Measurements from ENCODE around the gene TRIM43. TPM values are rescaled to one million over a fixed set of nuclear protein-coding genes. Genes with fewer than 3 reads are reported as not detected.
"Not testable (repeated sequence)": the region's sequence is repeated elsewhere in the genome, so short reads cannot be mapped to it uniquely, and the experiment has no call there.

TRIM43 gene
- total RNA-seq: under 1 TPM in 1 of 2 donors, not detected in 1; 0.17 TPM

DNA sequence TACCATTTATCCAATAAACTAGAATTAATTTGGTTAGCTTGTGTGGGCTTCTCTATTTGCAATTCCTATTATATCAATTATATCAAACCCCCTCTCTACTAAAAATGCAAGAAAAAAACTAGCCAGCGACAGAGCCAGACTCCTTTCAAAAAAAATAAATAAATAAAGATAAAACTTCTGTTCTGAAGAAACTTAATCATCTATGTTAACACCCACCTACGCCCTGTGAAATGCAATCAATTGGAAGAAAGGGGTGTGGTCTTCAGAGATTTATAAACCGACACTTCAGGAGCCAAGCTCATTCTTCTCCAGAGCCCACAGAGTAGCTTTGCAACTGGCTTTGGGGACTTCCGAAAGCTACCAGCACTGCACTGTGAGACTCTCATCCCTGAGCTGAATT is at the start of gene TRIM43:
TRIM43 (plus strand) TSS at position 301 of the 400 bp plus-strand sequence. CDS start 2,023 bp downstream, outside the sequence.
- H3K4me1 Mint-ChIP-seq; H3K4me3 Mint-ChIP-seq; H3K9me3 Mint-ChIP-seq; H3K27ac Mint-ChIP-seq; ATAC-seq (replicated peaks); H3K27me3 Mint-ChIP-seq; H3K36me3 Mint-ChIP-seq (ENCODE audit: low read depth): not testable (repeated sequence)

DNA sequence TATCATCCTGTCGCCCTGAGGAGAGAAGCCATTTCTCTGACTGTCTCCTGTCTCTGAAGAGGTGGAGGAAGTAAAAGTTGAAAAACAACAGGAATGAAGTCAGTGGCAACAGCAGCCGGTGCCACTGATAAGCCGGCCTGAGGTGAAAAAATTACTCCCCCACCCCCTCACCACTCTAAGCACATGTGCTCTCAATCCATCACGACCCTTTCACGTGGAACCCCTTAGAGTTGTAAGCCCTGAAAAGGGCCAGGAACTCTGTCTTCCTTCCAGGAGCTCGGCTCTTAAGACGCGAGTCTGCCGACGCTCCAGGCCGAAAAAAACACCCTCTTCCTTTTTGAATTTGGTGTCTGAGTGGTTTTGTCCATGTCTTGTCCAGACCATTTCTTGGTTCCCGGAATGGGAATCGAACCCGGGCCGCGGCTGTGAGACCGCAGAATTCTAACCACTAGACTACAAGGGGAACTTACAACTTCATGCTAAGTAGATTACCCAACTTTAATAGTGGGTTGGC is 40.7 kb upstream of the TRIM43 start:
- Mint-ChIP-seq H3K27ac (no peak overlapping the region), H3K9me3 (no peaks in the 10 kb centered on the region), H3K36me3 (ENCODE audit: low read depth) (no peaks in the 10 kb centered on the region), H3K4me3 (no peak overlapping the region), H3K27me3 (peaks cover 11% of the 10 kb centered on the region), H3K4me1 (no peaks in the 10 kb centered on the region)
- no peak for ATAC-seq (replicated peaks)

DNA sequence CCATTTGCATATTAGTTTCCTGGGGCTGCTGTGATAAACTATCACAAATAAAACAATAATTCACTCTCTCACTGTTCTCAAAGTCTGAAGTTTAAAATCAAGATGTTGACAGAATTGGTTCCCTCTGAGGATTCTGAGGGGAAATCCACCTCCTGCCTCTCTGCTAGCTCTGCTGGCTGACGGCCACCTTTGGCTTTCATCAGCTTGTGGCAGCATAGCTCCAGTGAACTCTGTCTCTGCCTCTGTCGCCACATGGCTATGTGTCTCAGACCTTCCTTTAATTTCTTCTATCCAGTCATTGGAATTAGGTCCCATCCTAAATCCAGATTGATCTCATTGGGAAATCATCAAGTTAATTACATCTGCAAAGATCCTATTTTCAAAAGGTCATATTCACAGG is 38.9 kb upstream of the TRIM43 start:
- H3K36me3 Mint-ChIP-seq (ENCODE audit: low read depth): no peaks in the 10 kb centered on the region
- no peak overlapping the region for H3K4me3 Mint-ChIP-seq
- peaks cover 11% of the 10 kb centered on the region for H3K27me3 Mint-ChIP-seq
- H3K27ac Mint-ChIP-seq: no peak overlapping the region
- H3K4me1 Mint-ChIP-seq: no peaks in the 10 kb centered on the region
- ATAC-seq (replicated peaks): no peak
- H3K9me3 Mint-ChIP-seq: no peaks in the 10 kb centered on the region

DNA sequence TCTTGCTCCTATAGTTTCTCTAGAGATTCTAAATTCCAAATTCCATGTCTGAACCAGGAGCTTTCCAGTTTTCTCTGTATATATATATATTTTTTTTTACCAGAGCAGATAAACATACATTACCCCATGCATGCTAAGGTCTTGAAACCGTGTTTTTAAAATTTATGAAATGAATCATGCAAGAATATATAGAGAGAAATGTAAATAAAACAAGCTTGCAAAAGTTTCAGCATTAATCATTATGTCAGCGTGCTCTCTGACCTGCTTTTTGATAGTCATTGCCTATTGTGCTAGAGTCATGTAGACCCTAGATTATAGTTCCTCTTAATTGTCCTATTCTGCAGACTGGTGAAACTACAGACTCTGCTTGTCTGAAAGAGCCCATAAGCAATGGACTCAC is 22.6 kb upstream of the TRIM43 start:
- H3K4me1 Mint-ChIP-seq: no peaks in the 10 kb centered on the region
- no peak for ATAC-seq (replicated peaks)
- H3K4me3 Mint-ChIP-seq: no peak overlapping the region
- no peaks in the 10 kb centered on the region for H3K36me3 Mint-ChIP-seq (ENCODE audit: low read depth)
- peaks cover 22% of the 10 kb centered on the region for H3K27me3 Mint-ChIP-seq
- H3K27ac Mint-ChIP-seq: no peak overlapping the region
- no peaks in the 10 kb centered on the region for H3K9me3 Mint-ChIP-seq

DNA sequence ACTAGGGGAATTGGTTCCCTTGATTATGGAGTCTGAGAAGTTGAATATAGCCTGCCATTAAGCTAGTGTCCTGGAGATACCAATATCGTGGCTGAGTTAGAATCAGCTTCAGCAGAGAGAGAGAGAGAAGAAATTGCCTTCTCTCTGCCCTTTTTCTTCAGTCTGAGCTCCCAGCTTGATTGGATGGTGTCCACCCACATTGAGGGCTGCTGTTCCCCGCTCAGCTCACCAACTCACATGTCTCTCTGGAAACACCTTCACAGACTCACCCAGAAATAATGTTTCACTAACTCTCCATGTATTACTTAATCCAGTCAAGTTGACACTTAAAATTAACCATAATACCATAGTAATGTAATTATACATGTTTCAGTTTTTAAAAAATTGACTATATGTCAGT is 17.9 kb upstream of the TRIM43 start:
- Mint-ChIP-seq H3K4me1 (no peaks in the 10 kb centered on the region), H3K27me3 (peaks cover 12% of the 10 kb centered on the region), H3K9me3 (no peaks in the 10 kb centered on the region), H3K27ac (no peak overlapping the region), H3K36me3 (ENCODE audit: low read depth) (no peaks in the 10 kb centered on the region), H3K4me3 (no peak overlapping the region)
- no peak for ATAC-seq (replicated peaks)

DNA sequence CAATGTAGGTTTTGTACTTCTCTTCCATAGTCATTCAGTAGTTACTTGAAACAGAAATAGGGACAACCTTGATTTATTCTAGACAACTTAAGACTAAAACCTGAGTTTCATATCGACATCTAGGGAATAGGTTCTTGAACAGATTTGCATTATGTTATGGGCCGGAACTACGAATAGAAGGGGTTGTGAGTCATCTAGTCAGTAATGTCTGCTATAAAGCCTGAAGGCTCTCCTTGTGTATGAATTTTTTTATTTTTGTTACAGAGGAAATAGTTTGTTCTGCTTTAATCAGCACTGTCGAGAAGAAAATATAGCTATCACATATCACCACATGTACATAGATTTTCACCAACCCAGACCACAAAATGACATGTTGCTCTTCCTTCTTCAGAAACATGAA is 17.3 kb upstream of the TRIM43 start:
- Mint-ChIP-seq H3K4me1 (no peaks in the 10 kb centered on the region), H3K36me3 (ENCODE audit: low read depth) (no peaks in the 10 kb centered on the region), H3K9me3 (no peaks in the 10 kb centered on the region), H3K27ac (no peak overlapping the region), H3K27me3 (peaks cover 14% of the 10 kb centered on the region), H3K4me3 (no peak overlapping the region)
- ATAC-seq (replicated peaks): no peak

DNA sequence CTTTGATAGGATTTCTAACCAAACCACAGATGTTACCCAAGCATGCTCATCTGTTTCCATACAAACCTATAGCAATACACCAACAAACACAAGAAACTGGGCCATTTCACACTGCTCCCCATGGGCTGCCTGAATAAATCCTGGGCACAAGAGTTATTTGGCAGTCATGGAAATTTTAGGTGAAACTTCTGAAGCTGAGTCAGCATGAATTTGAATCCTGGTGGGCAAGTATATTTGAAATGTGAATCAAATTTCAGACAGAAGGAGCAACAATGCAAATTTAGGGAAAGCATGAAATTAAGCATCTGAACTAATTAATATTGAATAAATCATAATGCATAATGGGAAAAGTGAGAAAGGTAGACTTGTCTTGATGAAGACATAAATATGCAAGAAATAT is 15.9 kb upstream of the TRIM43 start:
- ATAC-seq (replicated peaks): no peak
- Mint-ChIP-seq H3K9me3 (no peaks in the 10 kb centered on the region), H3K4me1 (no peaks in the 10 kb centered on the region), H3K4me3 (no peak overlapping the region), H3K36me3 (ENCODE audit: low read depth) (no peaks in the 10 kb centered on the region), H3K27ac (no peak overlapping the region), H3K27me3 (peaks cover 5% of the 10 kb centered on the region)

DNA sequence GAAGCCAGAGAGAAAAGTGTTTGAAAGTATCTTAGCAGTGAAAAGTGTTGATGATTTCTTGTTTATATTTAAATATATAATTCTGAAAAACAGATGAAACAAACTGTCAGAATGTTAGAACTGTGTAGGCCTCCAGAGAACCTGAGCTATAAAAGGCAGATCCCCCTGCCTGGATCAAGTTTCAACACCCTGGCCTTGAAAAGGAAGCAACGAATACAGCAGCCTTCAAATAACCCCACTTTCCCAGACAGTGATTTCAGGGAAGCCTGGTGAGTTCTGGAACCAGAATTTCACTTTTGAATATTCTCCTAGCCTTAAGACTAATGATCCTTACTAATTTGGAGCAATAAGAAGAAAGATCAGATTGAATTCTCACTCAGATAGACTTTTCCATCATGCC is 13.3 kb upstream of the TRIM43 start:
- H3K36me3 Mint-ChIP-seq (ENCODE audit: low read depth): no peaks in the 10 kb centered on the region
- H3K4me1 Mint-ChIP-seq: no peaks in the 10 kb centered on the region
- no peak for ATAC-seq (replicated peaks)
- H3K27me3 Mint-ChIP-seq: peaks cover 4% of the 10 kb centered on the region
- no peak overlapping the region for H3K4me3 Mint-ChIP-seq
- no peaks in the 10 kb centered on the region for H3K9me3 Mint-ChIP-seq
- H3K27ac Mint-ChIP-seq: no peak overlapping the region

DNA sequence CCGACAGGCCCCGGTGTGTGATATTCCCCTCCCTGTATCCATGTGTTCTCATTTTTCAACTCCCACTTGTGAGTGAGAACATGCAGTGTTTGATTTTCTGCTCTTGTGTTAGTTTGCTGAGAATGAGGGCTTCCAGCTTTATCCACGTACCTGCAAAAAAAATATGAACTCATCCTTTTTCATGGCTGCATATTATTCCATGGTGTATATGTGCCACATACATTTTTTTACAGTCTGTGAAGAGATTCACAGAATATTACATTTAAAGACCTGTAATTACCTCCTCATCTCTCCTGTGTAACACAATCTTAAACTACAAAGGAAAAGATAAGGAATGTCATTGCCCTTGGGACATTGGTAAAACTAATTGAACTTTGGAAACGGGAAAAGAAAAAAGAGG is 8.3 kb upstream of the TRIM43 start:
- not testable (repeated sequence) for H3K36me3 Mint-ChIP-seq (ENCODE audit: low read depth); ATAC-seq (replicated peaks); H3K9me3 Mint-ChIP-seq; H3K27ac Mint-ChIP-seq; H3K4me3 Mint-ChIP-seq; H3K4me1 Mint-ChIP-seq
- peaks cover 17% of the 10 kb centered on the region for H3K27me3 Mint-ChIP-seq

DNA sequence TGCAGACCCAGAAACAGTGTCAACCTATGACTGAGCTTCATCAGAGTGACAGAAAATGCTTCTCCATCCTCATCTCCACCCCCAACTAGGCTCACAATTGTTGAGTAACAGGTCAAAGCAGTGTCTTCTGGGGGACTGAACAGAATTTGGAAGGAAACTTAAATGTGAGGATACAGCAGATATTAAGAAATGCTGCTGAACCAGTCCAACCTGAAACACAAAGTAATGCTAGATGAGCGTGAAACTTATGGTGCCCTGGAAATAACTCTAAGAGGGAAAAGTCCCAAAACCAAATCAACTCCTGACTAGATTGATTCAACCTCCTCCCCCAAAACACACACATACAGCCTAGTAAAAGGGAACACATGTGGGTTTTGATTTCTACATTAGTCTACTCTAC is 7.5 kb upstream of the TRIM43 start:
- not testable (repeated sequence) for H3K4me1 Mint-ChIP-seq; H3K27ac Mint-ChIP-seq; ATAC-seq (replicated peaks); H3K36me3 Mint-ChIP-seq (ENCODE audit: low read depth); H3K9me3 Mint-ChIP-seq; H3K4me3 Mint-ChIP-seq
- peaks cover 14% of the 10 kb centered on the region for H3K27me3 Mint-ChIP-seq

DNA sequence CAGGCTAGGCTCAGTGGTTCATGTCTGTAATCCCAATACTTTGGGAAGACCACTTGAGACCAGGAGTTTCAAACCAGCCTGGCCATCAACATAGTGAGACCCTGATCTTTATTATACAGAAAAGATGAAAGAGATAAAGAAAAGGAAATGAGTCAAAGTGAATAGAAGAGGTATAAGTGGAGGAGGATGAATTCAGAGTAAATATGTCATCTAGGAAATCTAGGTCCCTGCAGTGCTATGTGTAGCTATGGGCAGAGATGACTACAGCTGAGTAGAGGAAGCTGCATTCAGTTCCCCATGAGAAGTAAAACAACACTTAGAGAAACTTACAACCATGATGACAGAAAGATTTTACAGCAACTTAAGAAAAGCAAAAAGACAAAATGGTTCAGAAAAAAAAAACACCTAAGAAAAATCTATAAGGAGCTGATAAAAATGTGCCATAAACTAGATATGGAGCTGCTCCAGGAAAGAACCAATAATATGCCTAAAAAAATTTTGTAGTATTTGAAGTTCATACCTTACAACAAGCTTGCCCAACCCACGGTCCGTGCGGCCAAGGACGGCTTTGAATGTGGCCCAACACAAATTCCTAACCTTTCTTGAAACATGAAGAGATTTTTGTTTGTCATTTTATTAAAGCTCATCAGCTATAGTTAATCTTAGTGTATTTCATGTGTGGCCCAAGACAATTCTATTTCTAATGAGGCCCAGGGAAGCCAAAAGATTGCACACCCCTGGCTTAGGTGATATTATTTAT is 1.8 kb upstream of the TRIM43 start:
- ATAC-seq (replicated peaks): peak; percentile 61
- H3K4me1 Mint-ChIP-seq; H3K4me3 Mint-ChIP-seq; H3K27ac Mint-ChIP-seq; H3K36me3 Mint-ChIP-seq (ENCODE audit: low read depth); H3K9me3 Mint-ChIP-seq: not testable (repeated sequence)
- H3K27me3 Mint-ChIP-seq: peaks cover 13% of the 10 kb centered on the region

DNA sequence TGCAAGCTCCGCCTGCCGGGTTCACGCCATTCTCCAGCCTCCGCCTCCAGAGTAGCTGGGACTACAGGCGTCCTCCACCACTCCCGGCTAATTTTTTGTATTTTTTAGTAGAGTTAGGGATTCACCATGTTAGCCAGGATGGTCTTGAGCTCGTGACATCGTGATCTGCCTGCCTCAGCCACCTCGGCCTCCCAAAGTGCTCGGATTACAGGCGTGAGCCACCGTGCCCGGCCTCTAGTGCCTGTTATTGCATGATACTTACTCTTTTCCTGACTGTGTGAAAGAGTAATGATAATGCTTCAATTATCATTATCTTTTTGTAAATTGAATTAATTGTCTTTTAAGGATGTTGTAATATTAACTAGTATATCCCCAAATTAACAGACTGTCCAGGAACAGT is 1.2 kb downstream of the TRIM43 start:
- H3K4me1 Mint-ChIP-seq; H3K4me3 Mint-ChIP-seq; H3K27ac Mint-ChIP-seq; H3K27me3 Mint-ChIP-seq; H3K9me3 Mint-ChIP-seq; ATAC-seq (replicated peaks); H3K36me3 Mint-ChIP-seq (ENCODE audit: low read depth): not testable (repeated sequence)

DNA sequence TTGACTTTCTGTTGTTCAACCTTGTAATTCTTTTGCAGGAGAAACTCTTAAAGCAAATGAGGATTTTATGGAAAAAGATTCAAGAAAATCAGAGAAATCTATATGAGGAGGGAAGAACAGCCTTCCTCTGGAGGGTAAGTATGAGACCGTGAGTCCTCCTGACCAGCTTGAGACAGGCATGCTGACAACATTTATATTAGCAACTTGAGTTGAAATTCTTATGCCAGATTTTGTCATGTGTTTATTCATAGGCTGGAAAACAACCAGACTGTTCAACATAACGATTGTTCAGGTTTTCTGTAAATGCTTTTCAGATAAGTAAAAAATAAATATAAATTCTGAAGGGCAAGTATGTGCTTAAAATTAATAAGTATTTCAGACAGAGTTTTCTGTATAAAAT is 3.2 kb downstream of the TRIM43 start:
- not testable (repeated sequence) for H3K4me1 Mint-ChIP-seq; H3K36me3 Mint-ChIP-seq (ENCODE audit: low read depth); ATAC-seq (replicated peaks); H3K27ac Mint-ChIP-seq; H3K27me3 Mint-ChIP-seq; H3K4me3 Mint-ChIP-seq; H3K9me3 Mint-ChIP-seq

DNA sequence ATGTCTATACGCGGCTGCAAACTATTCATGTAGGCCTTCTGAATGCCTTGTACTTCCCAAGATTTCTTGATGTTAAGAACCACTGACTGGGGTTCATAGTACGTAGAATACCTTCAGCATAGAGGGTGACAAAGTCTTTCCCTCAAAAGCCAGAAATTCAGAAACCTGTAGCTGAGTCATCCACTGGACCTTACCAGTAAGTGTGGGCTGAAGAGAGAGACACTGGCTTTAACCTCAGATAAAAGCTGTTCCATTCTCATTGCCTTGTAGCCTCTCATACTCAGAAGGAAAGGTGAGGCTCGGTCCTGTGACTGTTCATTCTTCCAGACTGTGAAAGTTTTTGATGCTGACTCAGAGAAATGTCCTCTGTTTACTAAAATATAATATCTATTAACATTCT is 9.5 kb downstream of the TRIM43 start:
- H3K4me1 Mint-ChIP-seq; H3K36me3 Mint-ChIP-seq (ENCODE audit: low read depth); H3K27me3 Mint-ChIP-seq; H3K4me3 Mint-ChIP-seq; H3K9me3 Mint-ChIP-seq; H3K27ac Mint-ChIP-seq: not testable (repeated sequence)
- ATAC-seq (replicated peaks): peak; percentile 73

DNA sequence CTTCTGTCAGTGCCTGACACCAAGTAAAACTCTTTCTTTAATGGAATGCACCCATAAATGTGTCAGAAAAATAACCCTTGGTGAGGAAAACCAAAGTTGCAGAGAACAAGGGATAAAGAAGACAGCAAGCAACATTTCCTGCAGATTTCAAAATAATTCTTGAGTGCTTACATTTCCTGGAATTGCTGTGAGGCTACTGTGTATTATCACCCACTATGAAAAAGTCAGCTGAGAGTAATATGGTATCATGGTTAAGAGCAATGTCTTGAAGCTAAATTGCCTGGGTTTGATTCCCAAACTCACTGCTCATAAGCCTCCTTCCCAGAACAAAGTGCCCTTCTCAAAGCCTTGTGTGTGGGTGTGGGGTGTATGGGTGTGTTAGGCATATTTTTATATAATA is 10.3 kb downstream of the TRIM43 start:
- H3K4me1 Mint-ChIP-seq; H3K9me3 Mint-ChIP-seq; ATAC-seq (replicated peaks); H3K4me3 Mint-ChIP-seq; H3K27ac Mint-ChIP-seq; H3K27me3 Mint-ChIP-seq; H3K36me3 Mint-ChIP-seq (ENCODE audit: low read depth): not testable (repeated sequence)

DNA sequence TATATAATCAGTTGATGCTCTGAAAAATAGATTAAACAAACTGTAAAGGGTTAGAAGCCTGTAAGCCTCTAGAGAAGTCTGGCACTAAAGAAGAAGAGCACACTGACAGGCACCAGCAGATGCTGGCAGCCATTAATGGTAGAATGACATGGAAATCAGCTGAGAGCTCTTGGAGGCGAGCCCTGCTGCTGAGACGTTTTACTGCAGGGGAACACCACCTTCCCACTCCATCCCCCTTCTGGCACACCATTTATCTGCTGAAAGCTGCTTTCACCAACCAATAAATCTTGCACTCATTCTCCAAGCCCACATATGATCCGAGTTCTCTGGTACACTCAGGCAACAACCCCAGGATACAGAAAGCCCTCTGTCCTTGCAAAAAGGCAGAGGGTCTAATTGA is 16.6 kb downstream of the TRIM43 start:
- not testable (repeated sequence) for H3K27me3 Mint-ChIP-seq; H3K4me3 Mint-ChIP-seq; H3K4me1 Mint-ChIP-seq; H3K36me3 Mint-ChIP-seq (ENCODE audit: low read depth); H3K9me3 Mint-ChIP-seq; H3K27ac Mint-ChIP-seq; ATAC-seq (replicated peaks)

Measured in activated T-helper 17 cell treated with anti-CD3 and anti-CD28 coated beads, Interleukin-2, amount 50 U/mL, for 72 hours (primary cell).